Astrocyte of the spinal cord (primary cell): ENCODE measurements around the gene TTLL5.

Experiments used
- DNase-seq: peaks from one replicate; pipeline ENCODE4 v3.0.0; 2011; ENCODE audit warnings: low read depth, low spot score
- H3K4me3 ChIP-seq: 2 replicates; pipeline ENCODE4 v1.5.1; 2011; ENCODE audit warnings: low read depth, mild to moderate bottlenecking, low read length, moderate library complexity
- in situ Hi-C: cut with HindIII; loops from 2 replicates; pipeline ENCODE4 v1.10.0; 2017; ENCODE audit warnings: low sequenced_read_pairs
- TF ChIP-seq, protein P1 (sequence below): IDR thresholded peaks from 2 replicates; pipeline ENCODE4 v1.5.1; 2012; ENCODE audit warnings: low read depth, mild to moderate bottlenecking, low read length, inconsistent platforms

The TTLL5 gene

DNA sequence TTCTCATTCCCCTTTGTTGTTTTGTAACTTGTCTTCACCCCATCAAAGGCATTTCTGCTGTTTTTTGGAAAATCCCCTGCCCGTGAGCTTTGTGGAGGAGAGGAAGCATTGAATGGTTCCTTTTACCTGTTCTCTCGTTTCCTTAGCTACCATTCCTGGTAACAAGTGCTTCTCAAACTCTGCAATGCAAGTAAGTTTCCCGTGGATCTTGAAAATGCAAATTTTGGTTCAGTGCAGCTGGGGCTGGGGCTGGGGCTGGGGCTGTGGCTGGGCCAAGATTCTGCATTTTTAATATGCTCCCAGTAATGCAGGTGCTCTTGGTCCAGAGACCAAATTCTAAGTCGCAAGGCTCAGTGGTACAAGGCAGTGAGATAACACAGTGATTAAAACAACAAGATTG is 151.6 kb downstream of the TTLL5 start:
- TF ChIP-seq, protein P1, sequence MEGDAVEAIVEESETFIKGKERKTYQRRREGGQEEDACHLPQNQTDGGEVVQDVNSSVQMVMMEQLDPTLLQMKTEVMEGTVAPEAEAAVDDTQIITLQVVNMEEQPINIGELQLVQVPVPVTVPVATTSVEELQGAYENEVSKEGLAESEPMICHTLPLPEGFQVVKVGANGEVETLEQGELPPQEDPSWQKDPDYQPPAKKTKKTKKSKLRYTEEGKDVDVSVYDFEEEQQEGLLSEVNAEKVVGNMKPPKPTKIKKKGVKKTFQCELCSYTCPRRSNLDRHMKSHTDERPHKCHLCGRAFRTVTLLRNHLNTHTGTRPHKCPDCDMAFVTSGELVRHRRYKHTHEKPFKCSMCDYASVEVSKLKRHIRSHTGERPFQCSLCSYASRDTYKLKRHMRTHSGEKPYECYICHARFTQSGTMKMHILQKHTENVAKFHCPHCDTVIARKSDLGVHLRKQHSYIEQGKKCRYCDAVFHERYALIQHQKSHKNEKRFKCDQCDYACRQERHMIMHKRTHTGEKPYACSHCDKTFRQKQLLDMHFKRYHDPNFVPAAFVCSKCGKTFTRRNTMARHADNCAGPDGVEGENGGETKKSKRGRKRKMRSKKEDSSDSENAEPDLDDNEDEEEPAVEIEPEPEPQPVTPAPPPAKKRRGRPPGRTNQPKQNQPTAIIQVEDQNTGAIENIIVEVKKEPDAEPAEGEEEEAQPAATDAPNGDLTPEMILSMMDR, result no peak
- no peak for DNase-seq
- in situ Hi-C loops, result no loop called here
- H3K4me3 ChIP-seq, result no peak overlapping the region

DNA sequence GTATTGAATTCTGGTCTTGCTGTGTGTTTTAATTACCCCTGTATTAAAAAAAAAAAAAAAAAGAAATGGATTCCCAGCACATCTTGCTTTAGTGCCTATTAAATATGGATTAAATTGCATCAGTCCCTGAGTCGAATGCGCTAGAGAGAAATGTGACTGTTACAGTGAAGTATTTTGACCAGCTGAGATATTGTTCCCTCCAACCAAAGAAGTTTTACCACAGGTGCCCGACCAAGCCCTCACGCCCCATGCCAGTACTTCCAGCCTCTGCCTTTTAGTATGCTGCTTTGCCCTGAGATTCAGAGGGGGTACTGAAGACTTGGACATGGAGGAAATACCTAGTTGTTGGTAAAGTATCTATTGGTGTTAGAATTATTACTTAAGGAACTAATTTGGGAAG is 159.7 kb downstream of the TTLL5 start:
- in situ Hi-C loops, result no loop called here
- TF ChIP-seq, protein P1, result no peak
- H3K4me3 ChIP-seq, result no peak overlapping the region
- DNase-seq, result no peak

DNA sequence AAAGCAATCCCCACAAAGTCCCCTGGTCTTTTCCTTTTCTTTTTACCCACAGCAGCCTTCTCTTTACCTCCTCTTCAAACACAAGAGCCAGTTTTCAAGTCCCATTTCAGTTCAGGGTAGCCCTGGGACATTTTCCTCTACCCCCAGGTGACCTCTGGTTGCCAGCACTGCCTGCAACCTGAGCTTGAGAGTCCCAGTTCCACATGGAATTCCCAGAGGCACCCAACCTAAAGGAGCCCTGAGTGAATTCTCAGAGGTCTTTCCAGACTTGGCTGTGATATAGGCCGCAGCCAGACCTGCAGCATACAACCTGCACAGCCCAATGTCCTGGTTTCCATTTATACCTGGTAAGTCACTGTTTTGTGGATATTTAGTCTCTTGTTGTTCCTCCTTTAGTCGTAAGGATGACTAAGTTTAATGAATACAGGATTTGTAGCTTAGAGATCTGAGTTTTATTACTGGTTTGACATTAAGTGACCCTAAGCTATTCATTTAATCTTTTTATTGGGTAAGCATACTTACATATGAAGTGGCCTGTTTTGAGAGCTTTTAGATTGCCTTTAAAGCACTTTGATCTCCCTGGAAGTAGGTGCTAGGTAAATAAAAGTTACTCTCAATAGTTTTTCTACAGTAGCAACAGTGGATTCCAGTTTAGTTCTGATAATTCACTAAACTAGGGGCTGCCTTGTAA is 160.9 kb downstream of the TTLL5 start:
- in situ Hi-C loops, result no loop called here
- TF ChIP-seq, protein P1, result no peak
- no peak overlapping the region for H3K4me3 ChIP-seq
- no peak for DNase-seq

DNA sequence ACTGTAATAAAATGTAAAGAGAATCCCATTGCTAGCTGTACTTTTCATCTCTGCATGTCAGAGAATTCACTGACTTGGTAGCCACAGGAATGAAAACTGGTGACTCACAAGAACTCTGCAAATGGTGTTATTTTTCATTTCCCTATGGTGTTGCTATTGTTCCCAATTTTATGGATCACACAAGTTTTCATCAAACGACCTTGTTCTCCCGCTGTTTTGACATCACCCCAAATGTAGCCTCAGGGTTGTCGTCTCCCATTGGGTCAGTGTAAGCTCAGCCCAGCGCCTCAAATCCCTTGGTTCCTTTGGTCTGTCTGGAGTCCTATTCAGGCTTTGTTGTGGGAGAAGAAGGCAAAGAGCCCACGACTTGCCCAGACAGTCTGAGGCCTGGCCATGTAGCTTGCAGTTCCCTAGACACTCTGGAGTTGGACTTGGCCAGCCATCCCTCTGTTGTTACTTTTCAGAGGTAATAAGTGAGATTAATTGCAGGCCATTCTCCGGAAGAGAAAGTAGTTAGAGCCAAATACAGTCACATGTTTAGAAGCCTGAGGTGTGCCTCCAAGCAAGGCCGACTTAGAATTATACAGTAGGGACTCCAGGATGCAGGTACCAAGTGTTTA is 161.6 kb downstream of the TTLL5 start:
- TF ChIP-seq, protein P1, result no peak
- H3K4me3 ChIP-seq, result no peak overlapping the region
- DNase-seq, result peak; percentile 93
- in situ Hi-C loops, result no loop called here

DNA sequence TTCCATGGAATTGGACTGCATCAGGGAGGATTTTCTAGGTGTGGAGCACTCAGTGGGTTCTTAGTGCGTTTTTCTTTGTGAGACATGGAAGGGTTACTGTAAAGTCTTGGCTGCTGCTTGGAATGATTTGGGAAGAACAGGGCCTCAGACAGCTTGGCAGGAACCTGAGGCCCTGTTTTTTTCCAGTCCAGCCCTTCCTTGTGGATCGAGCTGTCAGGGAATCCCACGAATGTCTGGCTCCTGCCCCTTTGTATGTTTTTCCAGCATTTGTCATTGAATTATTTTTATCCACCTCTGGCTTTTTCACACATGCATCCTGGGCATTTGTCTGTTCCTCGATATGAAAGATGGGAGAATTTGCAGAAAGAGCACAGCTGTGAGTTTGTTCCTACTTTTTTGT is 162.3 kb downstream of the TTLL5 start:
- TF ChIP-seq, protein P1, result no peak
- DNase-seq, result no peak
- no peak overlapping the region for H3K4me3 ChIP-seq
- in situ Hi-C loops, result no loop called here

DNA sequence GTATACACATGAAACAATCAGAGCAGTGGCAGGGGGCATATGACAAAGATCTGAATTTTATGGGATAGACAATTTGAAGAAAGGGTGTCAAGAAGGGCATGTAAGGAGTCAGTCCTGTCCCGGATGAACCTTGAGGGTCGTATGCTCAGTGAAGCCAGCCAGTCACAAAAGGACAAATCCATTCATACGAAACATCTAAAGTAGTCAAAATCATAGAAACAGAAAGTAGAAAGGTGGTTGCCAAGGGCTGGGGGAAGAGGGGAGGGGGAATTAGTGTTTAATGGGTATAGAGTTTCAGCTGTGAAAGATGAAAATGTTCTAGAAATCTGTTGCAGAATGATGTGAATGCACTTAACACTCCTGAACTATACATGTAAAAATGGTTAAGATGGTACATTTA is 163.3 kb downstream of the TTLL5 start:
- TF ChIP-seq, protein P1, result no peak
- in situ Hi-C loops, result no loop called here
- DNase-seq, result no peak
- no peak overlapping the region for H3K4me3 ChIP-seq
